Measurements from ENCODE around the gene CLASP2.

The CLASP2 gene

DNA sequence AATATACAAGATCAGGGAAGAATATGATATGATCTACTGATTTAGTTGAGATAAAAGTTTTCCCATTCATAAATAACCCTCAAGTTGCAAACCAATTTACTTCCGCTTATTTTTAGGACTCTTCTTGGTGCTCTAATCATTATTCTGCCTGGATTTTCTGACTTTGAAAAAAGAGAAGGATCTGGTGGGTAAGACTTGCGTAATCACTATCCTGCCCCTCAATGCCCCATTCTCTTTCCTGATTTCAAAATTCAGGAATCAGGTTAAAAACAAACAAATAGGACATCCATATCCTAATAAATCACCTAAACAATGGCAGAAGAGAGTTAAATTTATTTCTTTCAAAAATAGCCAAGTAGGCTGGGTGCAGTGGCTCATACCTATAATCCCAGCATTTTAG is 127.5 kb downstream of the CLASP2 start:
- no peak overlapping the region for H2AFZ ChIP-seq (ENCODE audit: low read depth, low read length, severe bottlenecking)
- H3K9ac ChIP-seq (ENCODE audit: low read length), result no peak overlapping the region
- no peak overlapping the region for H3K4me2 ChIP-seq (ENCODE audit: low read depth, low read length, poor library complexity, severe bottlenecking)
- H3K9me3 ChIP-seq (ENCODE audit: insufficient read depth, low read length), result no peaks in the 10 kb centered on the region
- H3K36me3 ChIP-seq (ENCODE audit: low read length), result peaks cover 40% of the 10 kb centered on the region; the same call in 1 of the 2 replicates
- no peak overlapping the region for H3K27ac ChIP-seq (ENCODE audit: low read depth, low read length)
- no peaks in the 10 kb centered on the region for H3K79me2 ChIP-seq (ENCODE audit: insufficient read depth, low read length)
- H3K4me3 ChIP-seq (ENCODE audit: insufficient read depth, low read length, poor library complexity, severe bottlenecking), result no peak overlapping the region
- H3K9me2 ChIP-seq (replicated peaks; ENCODE audit: insufficient read depth, low read length), result no peaks in the 10 kb centered on the region
- TF ChIP-seq, protein P1, sequence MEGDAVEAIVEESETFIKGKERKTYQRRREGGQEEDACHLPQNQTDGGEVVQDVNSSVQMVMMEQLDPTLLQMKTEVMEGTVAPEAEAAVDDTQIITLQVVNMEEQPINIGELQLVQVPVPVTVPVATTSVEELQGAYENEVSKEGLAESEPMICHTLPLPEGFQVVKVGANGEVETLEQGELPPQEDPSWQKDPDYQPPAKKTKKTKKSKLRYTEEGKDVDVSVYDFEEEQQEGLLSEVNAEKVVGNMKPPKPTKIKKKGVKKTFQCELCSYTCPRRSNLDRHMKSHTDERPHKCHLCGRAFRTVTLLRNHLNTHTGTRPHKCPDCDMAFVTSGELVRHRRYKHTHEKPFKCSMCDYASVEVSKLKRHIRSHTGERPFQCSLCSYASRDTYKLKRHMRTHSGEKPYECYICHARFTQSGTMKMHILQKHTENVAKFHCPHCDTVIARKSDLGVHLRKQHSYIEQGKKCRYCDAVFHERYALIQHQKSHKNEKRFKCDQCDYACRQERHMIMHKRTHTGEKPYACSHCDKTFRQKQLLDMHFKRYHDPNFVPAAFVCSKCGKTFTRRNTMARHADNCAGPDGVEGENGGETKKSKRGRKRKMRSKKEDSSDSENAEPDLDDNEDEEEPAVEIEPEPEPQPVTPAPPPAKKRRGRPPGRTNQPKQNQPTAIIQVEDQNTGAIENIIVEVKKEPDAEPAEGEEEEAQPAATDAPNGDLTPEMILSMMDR (IDR thresholded peaks at IDR 0.05; ENCODE audit: insufficient read depth, low read length, poor library complexity, severe bottlenecking), result no peak
- no peak for TF ChIP-seq EZH2phosphoT487 (conservative IDR thresholded peaks at IDR 0.05; ENCODE audit: low read length)
- no peaks in the 10 kb centered on the region for H4K20me1 ChIP-seq (ENCODE audit: low read depth, low read length)
- H3F3A ChIP-seq (ENCODE audit: insufficient read depth), result no peaks in the 10 kb centered on the region
- no peaks in the 10 kb centered on the region for H3K27me3 ChIP-seq (ENCODE audit: low read length)

DNA sequence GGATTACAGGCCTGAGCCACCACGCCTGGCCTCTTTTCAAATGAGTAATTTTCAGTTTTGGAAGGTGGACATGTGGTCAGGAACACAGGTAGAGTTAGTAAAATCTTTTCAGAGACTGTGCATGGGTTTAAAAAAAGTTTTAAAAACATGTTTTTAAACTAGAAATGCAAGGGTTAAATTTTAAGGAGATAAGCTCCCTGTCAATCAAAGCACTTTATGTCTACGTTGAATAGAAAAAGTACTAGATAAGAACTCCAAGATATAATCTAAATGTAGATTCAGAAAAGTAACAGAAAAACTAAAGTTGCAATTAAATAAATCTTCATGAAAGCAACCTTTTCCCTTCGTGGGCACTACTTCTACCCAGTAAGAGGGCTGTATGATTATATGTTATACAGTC is 131.7 kb downstream of the CLASP2 start:
- H3K36me3 ChIP-seq (ENCODE audit: low read length), result peaks cover 21% of the 10 kb centered on the region; the same call in 1 of the 2 replicates

DNA sequence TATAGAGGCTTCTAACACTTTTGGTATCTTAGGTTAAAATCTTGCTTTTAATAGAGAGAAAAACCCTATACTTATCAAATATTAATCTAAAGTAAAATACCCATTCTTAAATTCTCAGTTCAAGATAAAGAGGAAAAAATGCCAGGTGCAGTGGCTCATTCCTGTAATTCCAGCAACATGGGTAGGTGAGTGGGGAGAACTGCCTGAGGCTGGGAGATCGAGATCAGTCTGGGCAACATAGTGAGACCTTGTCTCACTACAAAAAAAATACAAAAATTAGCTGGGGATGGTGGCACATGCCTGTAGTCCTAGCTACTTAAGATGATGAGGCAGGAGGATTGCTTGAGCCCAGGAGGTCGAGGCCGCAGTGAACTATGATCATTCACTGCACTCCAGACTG is 135.8 kb downstream of the CLASP2 start:
- H3K9me3 ChIP-seq (ENCODE audit: insufficient read depth, low read length), result no peaks in the 10 kb centered on the region
- no peaks in the 10 kb centered on the region for H4K20me1 ChIP-seq (ENCODE audit: low read depth, low read length)
- H3K4me3 ChIP-seq (ENCODE audit: insufficient read depth, low read length, poor library complexity, severe bottlenecking), result no peak overlapping the region
- no peaks in the 10 kb centered on the region for H3F3A ChIP-seq (ENCODE audit: insufficient read depth)
- TF ChIP-seq EZH2phosphoT487 (conservative IDR thresholded peaks at IDR 0.05; ENCODE audit: low read length), result no peak
- TF ChIP-seq, protein P1 (IDR thresholded peaks at IDR 0.05; ENCODE audit: insufficient read depth, low read length, poor library complexity, severe bottlenecking), result no peak
- no peak overlapping the region for H3K4me2 ChIP-seq (ENCODE audit: low read depth, low read length, poor library complexity, severe bottlenecking)
- H3K79me2 ChIP-seq (ENCODE audit: insufficient read depth, low read length), result no peaks in the 10 kb centered on the region
- H3K27me3 ChIP-seq (ENCODE audit: low read length), result no peaks in the 10 kb centered on the region
- H3K9me2 ChIP-seq (replicated peaks; ENCODE audit: insufficient read depth, low read length), result no peaks in the 10 kb centered on the region
- H3K27ac ChIP-seq (ENCODE audit: low read depth, low read length), result no peak overlapping the region
- H3K36me3 ChIP-seq (ENCODE audit: low read length), result peaks cover 2% of the 10 kb centered on the region; the same call in 1 of the 2 replicates
- H2AFZ ChIP-seq (ENCODE audit: low read depth, low read length, severe bottlenecking), result no peak overlapping the region
- no peak overlapping the region for H3K9ac ChIP-seq (ENCODE audit: low read length)

More for the DNA sequence above, 131.7 kb downstream of the CLASP2 start:
- no peaks in the 10 kb centered on the region for H3K79me2 ChIP-seq (ENCODE audit: insufficient read depth, low read length)
- H3K9me3 ChIP-seq (ENCODE audit: insufficient read depth, low read length), result no peaks in the 10 kb centered on the region
- H3K9ac ChIP-seq (ENCODE audit: low read length), result no peak overlapping the region
- H2AFZ ChIP-seq (ENCODE audit: low read depth, low read length, severe bottlenecking), result no peak overlapping the region
- H3K4me3 ChIP-seq (ENCODE audit: insufficient read depth, low read length, poor library complexity, severe bottlenecking), result no peak overlapping the region
- H3K4me2 ChIP-seq (ENCODE audit: low read depth, low read length, poor library complexity, severe bottlenecking), result no peak overlapping the region
- no peaks in the 10 kb centered on the region for H3K27me3 ChIP-seq (ENCODE audit: low read length)
- H3K27ac ChIP-seq (ENCODE audit: low read depth, low read length), result no peak overlapping the region
- TF ChIP-seq, protein P1 (IDR thresholded peaks at IDR 0.05; ENCODE audit: insufficient read depth, low read length, poor library complexity, severe bottlenecking), result no peak
- TF ChIP-seq EZH2phosphoT487 (conservative IDR thresholded peaks at IDR 0.05; ENCODE audit: low read length), result no peak
- no peaks in the 10 kb centered on the region for H3F3A ChIP-seq (ENCODE audit: insufficient read depth)
- H4K20me1 ChIP-seq (ENCODE audit: low read depth, low read length), result no peaks in the 10 kb centered on the region
- H3K9me2 ChIP-seq (replicated peaks; ENCODE audit: insufficient read depth, low read length), result no peaks in the 10 kb centered on the region

All from SU-DHL-6 (cell line).